Measurements from ENCODE around the gene CACHD1. TPM values are rescaled to one million over a fixed set of nuclear protein-coding genes. Genes with fewer than 3 reads are reported as not detected.

CACHD1 gene
- total RNA-seq, 1 donor from 2014 or later: 12.1 TPM

GRCh38 chr1:64651841-64652240, 181.9 kb downstream of the CACHD1 start:
- Histone ChIP-seq H3K36me3 (ENCODE audit: control insufficient read depth, insufficient read depth, low read length) (no peaks in the 10 kb centered on the region), H3K27me3 (ENCODE audit: control insufficient read depth, insufficient read depth, low read length) (no peaks in the 10 kb centered on the region), H3K4me3 (ENCODE audit: low read depth, low read length) (no peak overlapping the region)
- TF ChIP-seq CTCF (IDR thresholded peaks at IDR 0.05; ENCODE audit: insufficient read depth, low read length, poor library complexity, severe bottlenecking): no peak
- no peak for DNase-seq (ENCODE audit: low read depth)

- DNase-seq (ENCODE audit: low read depth): no peak
- Histone ChIP-seq H3K4me3 (ENCODE audit: low read depth, low read length) (no peak overlapping the region), H3K27me3 (ENCODE audit: control insufficient read depth, insufficient read depth, low read length) (no peaks in the 10 kb centered on the region), H3K36me3 (ENCODE audit: control insufficient read depth, insufficient read depth, low read length) (no peaks in the 10 kb centered on the region)
- no peak for TF ChIP-seq CTCF (IDR thresholded peaks at IDR 0.05; ENCODE audit: insufficient read depth, low read length, poor library complexity, severe bottlenecking)
Measured at GRCh38 chr1:64653466-64653865, 183.5 kb downstream of the CACHD1 start.

- H3K36me3 ChIP-seq (ENCODE audit: control insufficient read depth, insufficient read depth, low read length): no peaks in the 10 kb centered on the region
- no peak for TF ChIP-seq CTCF (IDR thresholded peaks at IDR 0.05; ENCODE audit: insufficient read depth, low read length, poor library complexity, severe bottlenecking)
- no peak overlapping the region for H3K4me3 ChIP-seq (ENCODE audit: low read depth, low read length)
- H3K27me3 ChIP-seq (ENCODE audit: control insufficient read depth, insufficient read depth, low read length): no peaks in the 10 kb centered on the region
- no peak for DNase-seq (ENCODE audit: low read depth)
Measured at GRCh38 chr1:64654519-64655341, 184.8 kb downstream of the CACHD1 start.

- no peak for TF ChIP-seq CTCF (IDR thresholded peaks at IDR 0.05; ENCODE audit: insufficient read depth, low read length, poor library complexity, severe bottlenecking)
- no peaks in the 10 kb centered on the region for H3K36me3 ChIP-seq (ENCODE audit: control insufficient read depth, insufficient read depth, low read length)
Measured at GRCh38 chr1:64655861-64656260, 185.9 kb downstream of the CACHD1 start.

GRCh38 chr1:64659478-64660138, 189.7 kb downstream of the CACHD1 start:
- Histone ChIP-seq H3K36me3 (ENCODE audit: control insufficient read depth, insufficient read depth, low read length) (no peaks in the 10 kb centered on the region), H3K27me3 (ENCODE audit: control insufficient read depth, insufficient read depth, low read length) (no peaks in the 10 kb centered on the region), H3K4me3 (ENCODE audit: low read depth, low read length) (no peak overlapping the region)
- DNase-seq (ENCODE audit: low read depth): no peak
- no peak for TF ChIP-seq CTCF (IDR thresholded peaks at IDR 0.05; ENCODE audit: insufficient read depth, low read length, poor library complexity, severe bottlenecking)

More at GRCh38 chr1:64655861-64656260, 185.9 kb downstream of the CACHD1 start:
- Histone ChIP-seq H3K4me3 (ENCODE audit: low read depth, low read length) (no peak overlapping the region), H3K27me3 (ENCODE audit: control insufficient read depth, insufficient read depth, low read length) (no peaks in the 10 kb centered on the region)
- no peak for DNase-seq (ENCODE audit: low read depth)

All from kidney epithelial cell (primary cell).